ENCODE data around the gene TEPSIN. TPM values are rescaled to one million over a fixed set of nuclear protein-coding genes. Genes with fewer than 3 reads are reported as not detected.

Gene TEPSIN
- total RNA-seq, 4 donors from 2014 or later, result 37.9 to 82.2 (median 64.9) TPM

GRCh38 chr17:81219476-81220180 is 19.2 kb downstream of the TEPSIN start:
- no peak for TF ChIP-seq POLR2A (IDR thresholded peaks at IDR 0.05)
- TF ChIP-seq, protein P1, sequence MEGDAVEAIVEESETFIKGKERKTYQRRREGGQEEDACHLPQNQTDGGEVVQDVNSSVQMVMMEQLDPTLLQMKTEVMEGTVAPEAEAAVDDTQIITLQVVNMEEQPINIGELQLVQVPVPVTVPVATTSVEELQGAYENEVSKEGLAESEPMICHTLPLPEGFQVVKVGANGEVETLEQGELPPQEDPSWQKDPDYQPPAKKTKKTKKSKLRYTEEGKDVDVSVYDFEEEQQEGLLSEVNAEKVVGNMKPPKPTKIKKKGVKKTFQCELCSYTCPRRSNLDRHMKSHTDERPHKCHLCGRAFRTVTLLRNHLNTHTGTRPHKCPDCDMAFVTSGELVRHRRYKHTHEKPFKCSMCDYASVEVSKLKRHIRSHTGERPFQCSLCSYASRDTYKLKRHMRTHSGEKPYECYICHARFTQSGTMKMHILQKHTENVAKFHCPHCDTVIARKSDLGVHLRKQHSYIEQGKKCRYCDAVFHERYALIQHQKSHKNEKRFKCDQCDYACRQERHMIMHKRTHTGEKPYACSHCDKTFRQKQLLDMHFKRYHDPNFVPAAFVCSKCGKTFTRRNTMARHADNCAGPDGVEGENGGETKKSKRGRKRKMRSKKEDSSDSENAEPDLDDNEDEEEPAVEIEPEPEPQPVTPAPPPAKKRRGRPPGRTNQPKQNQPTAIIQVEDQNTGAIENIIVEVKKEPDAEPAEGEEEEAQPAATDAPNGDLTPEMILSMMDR (IDR thresholded peaks at IDR 0.05), result no peak
- 92 to 97% methylated on average over 18 to 22 of the region's 24 CpGs for WGBS, 2 donors
- intact Hi-C loops (cut with DNase I), result loop anchor here (10.0 kb wide), 1 partner anchor 185 kb away; the partner anchor contains the start of gene BAIAP2
- Histone ChIP-seq H3K36me3 (peaks cover 0 to 3% of the 10 kb centered on the region in 2 donors), H3K27me3 (no peaks in the 10 kb centered on the region), H3K4me1 (peaks cover 12 to 16% of the 10 kb centered on the region in 2 donors), H3K9me3 (no peaks in the 10 kb centered on the region), H3K4me3 (replicated peaks in 1 of 3) (no peak overlapping the region), H3K27ac (no peak overlapping the region)
- no peak for DNase-seq

GRCh38 chr17:81218991-81219390 is 19.9 kb downstream of the TEPSIN start:
- DNase-seq, result no peak
- Histone ChIP-seq H3K4me1 (peaks cover 12 to 16% of the 10 kb centered on the region in 2 donors), H3K36me3 (peaks cover 0 to 3% of the 10 kb centered on the region in 2 donors), H3K27me3 (no peaks in the 10 kb centered on the region), H3K9me3 (no peaks in the 10 kb centered on the region), H3K4me3 (replicated peaks in 1 of 3) (no peak overlapping the region), H3K27ac (no peak overlapping the region)
- 95 to 96% methylated on average over 11 of the region's 11 CpGs for WGBS, 2 donors
- no peak for TF ChIP-seq POLR2A (IDR thresholded peaks at IDR 0.05)
- TF ChIP-seq, protein P1 (IDR thresholded peaks at IDR 0.05), result no peak
- intact Hi-C loops (cut with DNase I), result no loop called here

DNA sequence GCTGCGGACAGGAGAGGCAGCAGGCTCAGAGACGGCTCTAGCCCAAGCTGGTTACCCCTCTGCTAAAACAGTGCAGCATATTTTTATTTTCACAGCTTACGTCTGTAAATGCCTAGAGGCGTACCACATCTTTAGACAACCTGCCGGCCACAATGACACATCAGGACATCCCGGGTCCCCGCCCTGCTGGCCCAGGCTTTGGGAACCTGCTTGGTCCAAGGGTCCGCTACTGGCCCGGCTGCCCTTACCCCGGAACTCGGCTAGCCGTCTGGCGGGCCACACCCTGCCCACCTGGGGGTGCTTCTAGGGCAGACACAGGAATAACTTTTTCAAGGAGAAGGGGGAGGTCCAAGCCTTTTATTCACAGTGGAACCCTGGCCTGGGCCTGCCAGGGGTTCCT is 20.4 kb downstream of the TEPSIN start:
- Histone ChIP-seq H3K4me3 (replicated peaks in 1 of 3) (no peak overlapping the region), H3K9me3 (no peaks in the 10 kb centered on the region), H3K36me3 (peaks cover 0 to 3% of the 10 kb centered on the region in 2 donors), H3K27ac (no peak overlapping the region), H3K27me3 (no peaks in the 10 kb centered on the region), H3K4me1 (peaks cover 12 to 15% of the 10 kb centered on the region in 2 donors)
- intact Hi-C loops (cut with DNase I), result no loop called here
- no peak for DNase-seq
- 92 to 100% methylated on average over 3 to 13 of the region's 13 CpGs for WGBS, 2 donors
- TF ChIP-seq POLR2A (IDR thresholded peaks at IDR 0.05), result no peak
- TF ChIP-seq, protein P1 (IDR thresholded peaks at IDR 0.05), result no peak

- no peak overlapping the region for H3K4me3 ChIP-seq (replicated peaks in 1 of 3)
- H3K27ac ChIP-seq, result no peak overlapping the region
- no peak for TF ChIP-seq POLR2A (IDR thresholded peaks at IDR 0.05)
- TF ChIP-seq, protein P1 (IDR thresholded peaks at IDR 0.05), result no peak
- peaks cover 0 to 3% of the 10 kb centered on the region in 2 donors for H3K36me3 ChIP-seq
- no peaks in the 10 kb centered on the region for H3K9me3 ChIP-seq
- no peaks in the 10 kb centered on the region for H3K27me3 ChIP-seq
- DNase-seq, result no peak
- 90 to 93% methylated on average over 18 of the region's 18 CpGs for WGBS, 2 donors
- H3K4me1 ChIP-seq, result peaks cover 12 to 13% of the 10 kb centered on the region in 2 donors
- intact Hi-C loops (cut with DNase I), result no loop called here
Measured at GRCh38 chr17:81217491-81217890, 21.4 kb downstream of the TEPSIN start.

- Histone ChIP-seq H3K27me3 (no peaks in the 10 kb centered on the region), H3K36me3 (no peaks in the 10 kb centered on the region), H3K4me3 (replicated peaks in 1 of 3) (no peak overlapping the region), H3K27ac (no peak overlapping the region), H3K9me3 (no peaks in the 10 kb centered on the region), H3K4me1 (no peaks in the 10 kb centered on the region)
- DNase-seq, result no peak
- intact Hi-C loops (cut with DNase I), result no loop called here
- TF ChIP-seq, protein P1 (IDR thresholded peaks at IDR 0.05), result no peak
- TF ChIP-seq POLR2A (IDR thresholded peaks at IDR 0.05), result no peak
- 96 to 97% methylated on average over 8 of the region's 8 CpGs for WGBS, 2 donors
Measured at GRCh38 chr17:81213978-81214377, 24.9 kb downstream of the TEPSIN start.
